IMR-90 (cell line): ENCODE results near the gene ESR2. TPM values are rescaled to one million over a fixed set of nuclear protein-coding genes. Genes with fewer than 3 reads are reported as not detected.

Experiments
- ATAC-seq: fragments of 200-7000 bp; cut with Tn5 transposase; 2 replicates; pipeline ENCODE4 v1.9.1; 2020; ENCODE audit warnings: low read depth, mild to moderate bottlenecking, moderate library complexity
- BruUV-seq: library from RNA; stranded (reverse); fragments of 400-500 nt; replicated peaks from 2 replicates; lab custom pipeline; 2021; lab: Mats Ljungman, UMichigan
- CTCF ChIA-PET: fragments of 300-600 bp; formaldehyde crosslinking; extraction: SDS; loops from one replicate; lab custom pipeline; 2021; ENCODE audit warnings: antibody characterized with exemption; lab: Yijun Ruan, JAX
- POLR2A ChIA-PET: fragments of 300-600 bp; sonication (Branson Sonifier 250); formaldehyde crosslinking; loops from one replicate; lab custom pipeline; 2022; ENCODE audit warnings: antibody characterized with exemption; ENCODE audit not compliant: unreplicated experiment; lab: Charles Lee
- DNase-seq: peaks from one replicate; pipeline ENCODE4 v3.0.0; 2013
- H2AFZ ChIP-seq: replicated peaks from 2 replicates; pipeline ENCODE3; 2013; ENCODE audit warnings: low read length, mild to moderate bottlenecking; ENCODE audit not compliant: poor library complexity
- H2AK5ac ChIP-seq: 2 replicates; pipeline ENCODE4 v1.6.1; 2013; ENCODE audit warnings: low read depth, low read length, inconsistent platforms
- H2AK9ac ChIP-seq: replicated peaks from 2 replicates; pipeline ENCODE3; 2013; ENCODE audit warnings: mild to moderate bottlenecking, low read depth, low read length, moderate library complexity; ENCODE audit not compliant: poor library complexity
- H2BK120ac ChIP-seq: 2 replicates; pipeline ENCODE4 v1.6.1; 2013; ENCODE audit warnings: low read depth, low read length, inconsistent platforms
- H2BK15ac ChIP-seq: 3 replicates; pipeline ENCODE4 v1.6.1; 2013; ENCODE audit warnings: low read depth, low read length, inconsistent platforms
- H2BK20ac ChIP-seq: 2 replicates; pipeline ENCODE4 v1.6.1; 2013; ENCODE audit warnings: low read depth, mild to moderate bottlenecking, inconsistent platforms, low read length, moderate library complexity
- H2BK5ac ChIP-seq: 2 replicates; pipeline ENCODE4 v1.6.1; 2013; ENCODE audit warnings: mild to moderate bottlenecking, low read depth, low read length, inconsistent platforms; ENCODE audit not compliant: poor library complexity, severe bottlenecking
- H3K14ac ChIP-seq: replicated peaks from 2 replicates; pipeline ENCODE4 v1.6.1; 2013; ENCODE audit warnings: low read depth, low read length, inconsistent platforms
- H3K18ac ChIP-seq: 2 replicates; pipeline ENCODE4 v1.6.1; 2013; ENCODE audit warnings: low read depth, low read length, control low read depth
- H3K23ac ChIP-seq: 2 replicates; pipeline ENCODE4 v1.6.1; 2013; ENCODE audit warnings: low read depth, low read length, inconsistent platforms
- H3K27ac ChIP-seq: 2 replicates; pipeline ENCODE4 v1.5.1; 2013; ENCODE audit warnings: mild to moderate bottlenecking, control low read depth, low read length; ENCODE audit not compliant: insufficient read depth
- H3K27me3 ChIP-seq: 2 replicates; pipeline ENCODE4 v1.6.1; 2013; ENCODE audit warnings: low read length; ENCODE audit not compliant: control insufficient read depth, insufficient read depth
- H3K36me3 ChIP-seq: 2 replicates; pipeline ENCODE4 v1.6.1; 2013; ENCODE audit warnings: low read length, mixed read lengths; ENCODE audit not compliant: control insufficient read depth, insufficient read depth
- H3K4ac ChIP-seq: 2 replicates; pipeline ENCODE4 v1.6.1; 2013; ENCODE audit warnings: low read depth, low read length, inconsistent platforms
- H3K4me1 ChIP-seq: 2 replicates; pipeline ENCODE4 v1.6.1; 2013; ENCODE audit warnings: low read length, mixed read lengths; ENCODE audit not compliant: control insufficient read depth, insufficient read depth
- H3K4me2 ChIP-seq: 2 replicates; pipeline ENCODE4 v1.6.1; 2013; ENCODE audit warnings: low read depth, mild to moderate bottlenecking, control low read depth, low read length, moderate library complexity
- H3K4me3 ChIP-seq: 2 replicates; pipeline ENCODE4 v1.5.1; 2013; ENCODE audit warnings: low read depth, mild to moderate bottlenecking, control low read depth, low read length, moderate library complexity; ENCODE audit not compliant: insufficient read depth
- H3K56ac ChIP-seq: 2 replicates; pipeline ENCODE4 v1.6.1; 2013; ENCODE audit warnings: low read length, inconsistent platforms; ENCODE audit not compliant: insufficient read depth; ENCODE audit errors: extremely low read depth
- H3K79me1 ChIP-seq, 2 experiments: 2 replicates each; pipeline ENCODE4 v1.6.1; 2013; ENCODE audit warnings: low read length in 2 of 2, inconsistent platforms in 1 of 2, low read depth in 1 of 2
- H3K9ac ChIP-seq: 2 replicates; pipeline ENCODE4 v1.6.1; 2013; ENCODE audit warnings: low read depth, low read length, control low read depth
- H3K9me1 ChIP-seq: 2 replicates; pipeline ENCODE4 v1.6.1; 2013; ENCODE audit warnings: low read length, inconsistent platforms; ENCODE audit not compliant: insufficient read depth
- H3K9me3 ChIP-seq: 2 replicates; pipeline ENCODE4 v1.6.1; 2013; ENCODE audit warnings: low read length; ENCODE audit not compliant: control insufficient read depth, insufficient read depth
- H4K20me1 ChIP-seq: 2 replicates; pipeline ENCODE4 v1.6.1; 2013; ENCODE audit warnings: low read length, inconsistent platforms; ENCODE audit not compliant: insufficient read depth
- H4K5ac ChIP-seq: 2 replicates; pipeline ENCODE4 v1.6.1; 2013; ENCODE audit warnings: mild to moderate bottlenecking, low read depth, low read length, control low read depth
- H4K8ac ChIP-seq, 2 experiments: 2 replicates each; pipeline ENCODE4 v1.6.1; 2013; ENCODE audit warnings: low read depth in 2 of 2, low read length in 2 of 2, control low read depth in 1 of 2, inconsistent platforms in 1 of 2
- H4K91ac ChIP-seq: 2 replicates; pipeline ENCODE4 v1.6.1; 2013; ENCODE audit warnings: low read depth, low read length, inconsistent platforms; ENCODE audit not compliant: insufficient read depth
- MAZ ChIP-seq: IDR thresholded peaks from 2 replicates; pipeline ENCODE4 v1.6.1; 2012; ENCODE audit warnings: low read depth, mild to moderate bottlenecking, low read length, improper control_type of control experiment, moderate library complexity, borderline replicate concordance
- WGBS, 2 experiments: methylation state at CpG; one replicate each; pipeline versions ENCODE4 v1.1.5 to v1.1.7; 2013; ENCODE audit warnings: missing lambda C conversion rate in 2 of 2; ENCODE audit not compliant: insufficient read length in 1 of 2; ENCODE audit errors: extremely low coverage in 2 of 2; 5-methylcytosine and 5-hydroxymethylcytosine counted together
- dilution Hi-C: fragments of 300-500 bp; cut with HindIII; formaldehyde crosslinking; loops from one replicate; pipeline ENCODE4 v1.14.3; 2018; ENCODE audit warnings: low sequenced_read_pairs; ENCODE audit not compliant: unreplicated experiment
- in situ Hi-C: fragments of 300-500 bp; cut with MboI; formaldehyde crosslinking; loops from 3 replicates; pipeline ENCODE4 v1.14.3; 2019; ENCODE audit warnings: low sequenced_read_pairs, inconsistent platforms, mixed read lengths
- intact Hi-C: fragments of 100-400 bp; cut with micrococcal nuclease; formaldehyde crosslinking; loops from 2 replicates; pipeline ENCODE4 v1.10.0; 2022
- polyA plus RNA-seq, 3 experiments: library from polyadenylated mRNA; depleted of rRNA; stranded (reverse); fragments of >200 nt; gene quantifications; 2 replicates each; pipeline ENCODE4 v1.2.3, GENCODE V29; 2012; ENCODE audit warnings: low replicate concordance in 1 of 3
- total RNA-seq: library from RNA; depleted of rRNA; stranded (reverse); fragments of >200 nt; gene quantifications from 2 replicates; pipeline ENCODE4 v1.2.3, GENCODE V29; 2012

The ESR2 gene
- total and polyA plus RNA-seq, 2 of the 4 experiments (the other 2 are of a cell fraction) = under 0.01 to 0.03 TPM

DNA sequence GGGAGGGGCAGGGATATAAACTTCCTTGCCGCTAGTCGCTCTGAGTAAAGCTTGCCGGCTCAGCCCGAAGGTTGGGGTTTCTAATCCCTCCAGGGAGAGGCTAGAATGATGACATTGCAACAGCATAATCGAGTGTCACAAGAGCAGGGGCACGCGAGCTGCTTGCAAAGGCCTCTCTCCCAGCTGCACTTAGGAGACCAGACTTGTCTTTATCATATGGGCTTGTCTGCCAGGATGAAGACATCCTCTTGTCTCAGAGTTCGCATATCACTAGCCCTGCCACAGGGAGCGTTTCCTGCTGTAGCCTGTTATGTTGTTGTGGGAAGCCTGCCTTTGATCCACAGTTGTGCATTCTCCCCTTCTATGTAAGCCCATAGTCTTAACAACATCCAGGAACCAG lies 180.0 kb downstream of the ESR2 start:
- H3K9me3 ChIP-seq = no peaks in the 10 kb centered on the region
- no peak for TF ChIP-seq MAZ
- no CpG with 5 or more reads among the region's 9 CpGs for WGBS, 2 experiments

More for the DNA sequence above, 180.0 kb downstream of the ESR2 start:
- Histone ChIP-seq H3K9ac (no peak overlapping the region), H3K27ac (no peak overlapping the region), H2BK120ac (no peak overlapping the region), H3K36me3 (no peaks in the 10 kb centered on the region), H2BK20ac (no peak overlapping the region), H3K27me3 (no peaks in the 10 kb centered on the region), H4K20me1 (no peaks in the 10 kb centered on the region), H4K91ac (no peak overlapping the region), H2BK5ac (no peak overlapping the region), H3K4me2 (no peak overlapping the region), H3K18ac (no peak overlapping the region), H3K56ac (no peak overlapping the region), H3K9me1 (no peaks in the 10 kb centered on the region; the same call in 1 of the 2 replicates), H3K4me1 (peaks cover 8% of the 10 kb centered on the region), H4K8ac (no peak overlapping the region), H2BK15ac (no peak overlapping the region), H3K4ac (no peak overlapping the region), H3K4me3 (no peak overlapping the region), H2AK5ac (peak overlapping the region; percentile 2; the same call in 1 of the 2 replicates), H2AK9ac (peak overlapping the region; percentile 81), H4K5ac (no peak overlapping the region), H3K14ac (no peak overlapping the region), H3K79me1 (no peaks in the 10 kb centered on the region), H2AFZ (peak overlapping the region; percentile 60), H3K23ac (0 out of 2 replicates have a peak overlapping the region, but pooled peaks have one; percentile 9)
- in situ Hi-C loops (no loop called here), dilution Hi-C loops (no loop called here), intact Hi-C loops (no loop called here)
- ChIA-PET CTCF (interaction anchor here (0.6 kb wide), 1 partner anchor 10 kb away, joined by 3 read pairs; no protein-coding TSS in a partner anchor), POLR2A (no interaction called here)
- ATAC-seq (no peak), DNase-seq (peak; percentile 21)
- no TSS peak for BruUV-seq
